Central memory CD8-positive, alpha-beta T cell (primary cell): ENCODE data around the gene IER5L.

Source experiments
- ATAC-seq: fragments of 150-1000 bp; cut with Tn5 transposase; replicated peaks from 2 replicates; pipeline ENCODE4 v1.10.0; 2022; ENCODE audit warnings: mild to moderate bottlenecking, moderate FRiP score, moderate number of reproducible peaks; ENCODE audit not compliant: poor library complexity, severe bottlenecking; ENCODE audit errors: extremely low read depth
- DNase-seq, 2 donors: peaks; one replicate each; pipeline ENCODE4 v3.0.0; 2021; ENCODE audit warnings: low spot score in 2 of 2
- H3K27ac Mint-ChIP-seq: one replicate; pipeline ENCODE4 v1.8.0; 2022; ENCODE audit warnings: low read depth, mild to moderate bottlenecking, moderate library complexity, mixed read lengths
- H3K27me3 Mint-ChIP-seq: one replicate; pipeline ENCODE4 v1.8.0; 2022; ENCODE audit warnings: mixed read lengths
- H3K36me3 Mint-ChIP-seq: one replicate; pipeline ENCODE4 v1.8.0; 2022; ENCODE audit warnings: mild to moderate bottlenecking, moderate library complexity, mixed read lengths; ENCODE audit not compliant: insufficient read depth
- H3K4me1 Mint-ChIP-seq: one replicate; pipeline ENCODE4 v1.8.0; 2022; ENCODE audit warnings: mixed read lengths
- H3K4me3 Mint-ChIP-seq: one replicate; pipeline ENCODE4 v1.8.0; 2022; ENCODE audit warnings: mild to moderate bottlenecking, moderate library complexity, mixed read lengths
- H3K9me3 Mint-ChIP-seq: one replicate; pipeline ENCODE4 v1.8.0; 2022; ENCODE audit warnings: mixed read lengths

The IER5L gene

DNA sequence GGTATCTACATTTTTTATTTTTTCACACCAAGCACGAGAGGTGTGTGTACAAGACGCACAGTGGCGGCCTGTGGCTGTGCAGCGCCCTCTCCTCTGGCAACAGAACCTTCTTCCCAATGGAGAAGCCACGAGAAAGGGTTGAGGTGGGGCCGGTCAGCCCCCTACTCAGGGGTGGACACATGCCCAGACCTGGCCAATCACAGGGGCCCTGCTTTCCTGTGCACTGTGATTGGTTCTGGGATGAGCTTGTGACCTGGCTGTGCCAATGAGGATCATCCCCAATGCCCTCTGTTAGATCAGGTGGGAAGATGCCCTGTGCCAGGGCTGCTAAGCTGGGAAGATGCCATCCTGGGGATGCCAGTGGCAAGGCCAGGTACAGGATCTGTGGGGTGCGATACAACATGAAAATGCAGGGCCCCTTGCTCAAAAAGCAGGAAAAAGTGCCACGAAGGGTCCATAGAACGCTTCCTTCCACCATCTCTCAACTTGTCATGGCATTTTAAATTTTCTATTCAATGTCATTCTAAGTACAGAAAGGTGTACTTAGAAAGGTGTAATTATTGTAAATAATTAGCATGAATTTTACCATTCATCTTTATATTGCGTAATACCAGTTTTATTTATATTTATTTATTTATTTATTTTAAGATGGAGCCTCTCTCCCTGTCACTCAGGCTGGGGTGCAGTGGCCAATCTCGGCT lies 15.4 kb downstream of the IER5L start:
- H3K9me3 Mint-ChIP-seq, result no peaks in the 10 kb centered on the region
- no peaks in the 10 kb centered on the region for H3K36me3 Mint-ChIP-seq
- no peaks in the 10 kb centered on the region for H3K4me1 Mint-ChIP-seq
- no peaks in the 10 kb centered on the region for H3K27me3 Mint-ChIP-seq
- H3K4me3 Mint-ChIP-seq, result no peak overlapping the region
- ATAC-seq (no peak), DNase-seq (no peak)
- no peak overlapping the region for H3K27ac Mint-ChIP-seq

DNA sequence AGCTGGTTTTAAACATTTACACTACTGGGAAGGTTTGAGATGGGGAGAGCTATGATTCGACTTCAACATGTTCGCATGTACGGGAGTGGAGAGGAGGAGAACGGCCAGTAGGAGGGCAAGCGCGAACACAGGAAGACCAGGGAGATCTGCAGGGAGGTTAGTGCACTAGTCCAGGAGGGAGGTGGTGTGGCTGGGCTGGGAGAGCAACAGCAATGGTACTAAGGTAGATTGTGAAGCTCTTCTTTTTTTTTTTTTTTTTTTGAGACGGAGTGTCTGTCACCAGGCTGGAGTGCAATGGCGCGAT lies 16.6 kb downstream of the IER5L start:
- H3K4me1 Mint-ChIP-seq, result no peaks in the 10 kb centered on the region
- H3K27me3 Mint-ChIP-seq, result no peaks in the 10 kb centered on the region
- H3K9me3 Mint-ChIP-seq, result no peaks in the 10 kb centered on the region
- H3K36me3 Mint-ChIP-seq, result peaks cover 2% of the 10 kb centered on the region
- H3K4me3 Mint-ChIP-seq, result no peak overlapping the region
- ATAC-seq (no peak), DNase-seq (no peak)
- no peak overlapping the region for H3K27ac Mint-ChIP-seq

DNA sequence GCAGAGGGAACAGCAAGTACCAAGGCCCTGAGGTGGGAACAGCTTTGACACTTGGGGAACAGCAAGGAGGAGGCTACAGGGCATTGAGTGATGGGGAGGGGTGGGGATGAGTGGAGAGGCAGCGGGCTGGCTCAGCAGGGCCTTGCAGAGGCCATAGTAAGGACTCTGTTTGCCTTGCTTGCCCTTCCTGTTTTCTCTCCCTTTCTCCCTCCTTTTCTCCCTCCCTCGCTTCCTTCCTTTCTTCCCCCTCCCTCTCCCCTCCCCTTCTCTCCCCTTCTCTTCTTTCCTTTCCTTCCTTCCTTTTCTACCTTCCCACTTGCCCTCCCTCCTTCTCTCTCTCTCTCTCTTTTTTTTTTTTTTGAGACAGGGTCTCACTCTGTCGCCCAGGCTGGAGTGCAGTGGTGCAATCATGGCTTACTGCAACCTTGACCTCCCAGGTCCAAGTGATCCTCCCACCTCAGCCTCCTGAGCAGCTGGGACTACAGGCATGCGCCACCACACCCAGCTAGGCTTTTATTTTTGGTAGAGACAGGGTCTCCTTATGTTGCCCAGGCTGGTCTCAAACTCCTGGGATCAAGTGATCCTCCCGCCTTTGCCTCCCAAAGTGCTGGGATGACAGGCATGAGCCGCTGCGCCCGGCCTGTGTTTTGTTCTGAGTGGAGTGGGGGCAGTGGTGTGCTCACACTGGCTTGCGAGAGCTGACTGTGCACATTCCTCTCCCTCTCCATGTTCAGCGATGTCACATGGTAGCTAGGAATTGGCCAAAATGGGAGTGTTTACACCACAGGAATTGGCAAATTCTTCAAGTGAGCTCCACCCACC lies 17.1 kb downstream of the IER5L start:
- H3K9me3 Mint-ChIP-seq, result no peaks in the 10 kb centered on the region
- H3K4me3 Mint-ChIP-seq, result no peak overlapping the region
- H3K27me3 Mint-ChIP-seq, result no peaks in the 10 kb centered on the region
- H3K27ac Mint-ChIP-seq, result no peak overlapping the region
- H3K4me1 Mint-ChIP-seq, result no peaks in the 10 kb centered on the region
- ATAC-seq, result no peak
- peaks cover 2% of the 10 kb centered on the region for H3K36me3 Mint-ChIP-seq
- DNase-seq, result no peak

DNA sequence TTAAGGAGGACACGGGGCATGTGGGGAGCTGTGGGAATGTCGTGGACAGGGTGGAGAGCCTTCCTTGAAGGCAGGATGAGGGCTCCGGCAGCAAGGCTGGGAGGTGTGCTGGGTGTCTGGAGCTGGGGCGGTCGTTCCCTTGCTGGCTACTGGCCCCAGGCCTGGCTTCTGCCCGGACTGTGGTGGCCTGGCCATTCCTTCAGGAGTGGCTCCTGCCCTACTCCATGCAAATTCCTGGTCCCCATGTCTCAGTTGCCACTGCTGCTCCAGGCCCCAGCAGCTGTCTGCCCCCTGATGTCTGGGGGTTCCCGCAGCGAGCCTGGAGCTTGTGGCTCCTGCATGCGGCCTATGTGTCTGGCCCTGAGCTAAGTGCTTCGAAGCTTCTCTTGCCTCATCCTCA lies 21.9 kb downstream of the IER5L start:
- Mint-ChIP-seq H3K36me3 (peaks cover 2% of the 10 kb centered on the region), H3K27me3 (no peaks in the 10 kb centered on the region), H3K4me3 (no peak overlapping the region), H3K27ac (no peak overlapping the region), H3K4me1 (no peaks in the 10 kb centered on the region), H3K9me3 (no peaks in the 10 kb centered on the region)
- DNase-seq, result no peak
- no peak for ATAC-seq

DNA sequence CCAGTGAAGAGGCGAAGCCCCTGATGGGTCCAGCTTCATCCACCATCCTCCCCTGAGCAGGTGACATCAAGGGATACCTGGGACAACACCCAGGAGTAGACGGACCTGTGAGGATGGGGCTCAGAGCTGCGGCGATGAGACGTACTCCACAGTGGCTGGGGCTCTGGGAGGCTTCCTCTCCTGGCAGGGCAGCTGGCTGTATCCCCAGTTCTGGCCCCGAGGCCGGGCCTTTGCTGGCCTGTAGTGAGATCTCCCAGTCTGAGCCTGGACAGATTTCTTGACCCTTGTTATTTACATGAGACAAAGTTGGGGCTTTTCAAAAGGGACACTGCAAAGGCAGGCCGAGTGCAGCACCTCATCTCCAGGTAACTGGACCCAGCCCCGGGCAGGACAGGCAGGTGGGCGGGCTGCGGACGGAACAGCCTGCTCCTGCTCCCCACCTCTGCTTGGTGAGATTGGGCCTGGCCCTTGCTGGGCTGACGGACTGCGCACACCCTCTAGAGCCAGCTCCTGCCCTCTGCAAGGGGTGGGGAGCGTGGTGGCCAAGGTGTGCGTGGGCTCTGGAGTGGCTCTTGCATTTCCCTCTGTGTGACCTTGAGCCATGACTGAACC lies 23.1 kb downstream of the IER5L start:
- Mint-ChIP-seq H3K4me1 (peaks cover under 1% of the 10 kb centered on the region), H3K27ac (no peak overlapping the region), H3K4me3 (no peak overlapping the region), H3K9me3 (no peaks in the 10 kb centered on the region), H3K36me3 (peaks cover 4% of the 10 kb centered on the region), H3K27me3 (no peaks in the 10 kb centered on the region)
- DNase-seq (no peak), ATAC-seq (no peak)

DNA sequence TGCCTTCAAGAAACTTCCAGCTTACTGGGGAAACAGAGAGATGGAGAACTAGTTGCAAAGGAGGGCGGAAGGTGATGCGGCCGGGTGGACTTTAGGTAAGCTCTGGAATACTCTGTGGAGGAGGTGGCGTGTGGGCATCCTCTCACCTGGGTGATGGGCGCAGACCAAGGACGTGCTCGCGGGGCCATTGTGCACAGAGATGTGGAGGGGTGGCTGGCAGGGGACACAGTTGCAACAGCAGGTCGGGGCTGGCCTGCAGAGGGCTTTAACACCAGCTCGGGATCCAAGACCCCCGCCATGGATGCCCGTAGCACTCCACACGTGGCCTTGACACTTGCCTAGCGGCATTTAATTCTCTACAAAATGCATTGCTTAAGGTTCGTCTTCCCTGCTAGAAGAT lies 26.6 kb downstream of the IER5L start:
- ATAC-seq, result no peak
- H3K9me3 Mint-ChIP-seq, result no peaks in the 10 kb centered on the region
- no peak overlapping the region for H3K4me3 Mint-ChIP-seq
- no peaks in the 10 kb centered on the region for H3K27me3 Mint-ChIP-seq
- peaks cover 3% of the 10 kb centered on the region for H3K36me3 Mint-ChIP-seq
- no peak overlapping the region for H3K27ac Mint-ChIP-seq
- peaks cover 15% of the 10 kb centered on the region for H3K4me1 Mint-ChIP-seq
- DNase-seq, result no peak

- H3K9me3 Mint-ChIP-seq, result no peaks in the 10 kb centered on the region
- H3K27me3 Mint-ChIP-seq, result no peaks in the 10 kb centered on the region
- H3K27ac Mint-ChIP-seq, result peak overlapping the region; percentile 46
- DNase-seq, result no peak
- no peak overlapping the region for H3K4me3 Mint-ChIP-seq
- H3K36me3 Mint-ChIP-seq, result peaks cover 3% of the 10 kb centered on the region
- H3K4me1 Mint-ChIP-seq, result peaks cover 15% of the 10 kb centered on the region
- ATAC-seq, result no peak
These were observed 27.3 kb downstream of the IER5L start for GRCh38 chr9:129150672-129151211.

GRCh38 chr9:129150122-129150521 lies 27.9 kb downstream of the IER5L start:
- Mint-ChIP-seq H3K27ac (no peak overlapping the region), H3K36me3 (peaks cover 3% of the 10 kb centered on the region), H3K27me3 (no peaks in the 10 kb centered on the region), H3K9me3 (no peaks in the 10 kb centered on the region), H3K4me3 (no peak overlapping the region), H3K4me1 (peaks cover 15% of the 10 kb centered on the region)
- ATAC-seq, result no peak
- DNase-seq, result no peak

DNA sequence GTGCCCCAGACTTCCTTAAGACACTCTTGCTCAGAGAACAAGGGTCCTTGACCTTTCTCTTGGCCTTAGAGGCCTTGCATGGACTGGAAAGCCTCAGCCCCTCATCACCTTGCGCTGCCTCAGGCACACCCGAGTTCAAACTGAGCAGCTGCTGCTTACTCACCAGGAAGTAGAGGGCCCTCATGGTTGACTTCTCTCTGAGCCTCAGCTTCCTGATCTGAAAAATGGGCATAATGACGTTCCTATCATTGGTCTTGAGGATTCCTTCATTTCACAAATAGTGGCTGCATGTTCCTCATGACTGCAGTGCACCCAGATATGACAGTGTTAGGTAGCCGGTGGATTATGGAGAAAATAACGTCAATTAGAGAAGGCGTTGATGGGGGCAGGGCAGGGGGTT lies 28.6 kb downstream of the IER5L start:
- H3K9me3 Mint-ChIP-seq, result no peaks in the 10 kb centered on the region
- H3K27me3 Mint-ChIP-seq, result no peaks in the 10 kb centered on the region
- no peak overlapping the region for H3K27ac Mint-ChIP-seq
- H3K4me1 Mint-ChIP-seq, result peaks cover 15% of the 10 kb centered on the region
- H3K36me3 Mint-ChIP-seq, result peaks cover 3% of the 10 kb centered on the region
- ATAC-seq (no peak), DNase-seq (no peak)
- no peak overlapping the region for H3K4me3 Mint-ChIP-seq

DNA sequence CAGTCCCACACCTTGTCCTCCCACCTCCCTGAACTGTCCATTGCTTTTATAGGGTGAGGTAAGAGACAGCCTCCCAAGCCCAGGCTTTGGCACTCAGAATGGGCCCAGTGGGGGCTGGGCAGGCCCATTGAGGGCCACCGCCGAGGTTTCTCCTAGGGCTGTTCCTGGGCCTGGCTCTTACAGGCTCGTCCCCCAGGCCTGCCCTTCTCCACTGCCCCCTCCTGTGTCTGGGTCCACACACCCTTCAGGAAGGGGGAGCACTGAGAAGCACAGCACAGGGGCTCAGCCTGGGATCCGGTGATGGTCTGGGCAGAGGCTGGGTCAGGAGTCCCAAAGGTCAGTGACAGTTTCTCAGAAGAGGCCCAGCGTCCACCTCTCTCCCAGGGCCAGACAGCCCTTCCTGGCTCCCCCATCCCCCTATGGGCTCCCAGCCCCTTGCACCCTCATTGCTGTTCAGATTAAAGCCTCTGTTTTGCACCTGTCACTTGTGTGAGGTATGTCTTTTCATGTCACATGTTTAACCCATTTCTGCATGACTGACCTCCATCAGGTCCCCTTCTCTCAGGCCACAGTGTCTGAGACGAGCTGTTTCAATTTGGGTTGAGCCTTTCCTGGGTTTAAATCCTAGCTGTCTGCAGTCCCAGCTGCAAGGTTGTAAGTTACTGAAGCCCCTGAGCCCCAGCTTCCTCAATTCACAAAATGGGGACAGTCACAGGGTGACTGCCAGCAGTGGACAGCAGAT lies 29.4 kb downstream of the IER5L start:
- no peak overlapping the region for H3K27ac Mint-ChIP-seq
- ATAC-seq (no peak), DNase-seq (no peak)
- H3K9me3 Mint-ChIP-seq, result no peaks in the 10 kb centered on the region
- H3K27me3 Mint-ChIP-seq, result no peaks in the 10 kb centered on the region
- no peak overlapping the region for H3K4me3 Mint-ChIP-seq
- peaks cover 15% of the 10 kb centered on the region for H3K4me1 Mint-ChIP-seq
- H3K36me3 Mint-ChIP-seq, result peaks cover 7% of the 10 kb centered on the region

GRCh38 chr9:129146441-129146941 lies 31.6 kb downstream of the IER5L start:
- no peak for ATAC-seq
- no peak for DNase-seq
- no peak overlapping the region for H3K27ac Mint-ChIP-seq
- peaks cover 16% of the 10 kb centered on the region for H3K4me1 Mint-ChIP-seq
- H3K36me3 Mint-ChIP-seq, result peaks cover 9% of the 10 kb centered on the region
- H3K4me3 Mint-ChIP-seq, result no peak overlapping the region
- no peaks in the 10 kb centered on the region for H3K9me3 Mint-ChIP-seq
- no peaks in the 10 kb centered on the region for H3K27me3 Mint-ChIP-seq

GRCh38 chr9:129145841-129146292 lies 32.2 kb downstream of the IER5L start:
- Mint-ChIP-seq H3K27ac (no peak overlapping the region), H3K27me3 (no peaks in the 10 kb centered on the region), H3K4me1 (peaks cover 22% of the 10 kb centered on the region), H3K9me3 (no peaks in the 10 kb centered on the region), H3K36me3 (peaks cover 9% of the 10 kb centered on the region), H3K4me3 (no peak overlapping the region)
- no peak for DNase-seq
- no peak for ATAC-seq
